ENCODE measurements around the gene PPBP. TPM values are rescaled to one million over a fixed set of nuclear protein-coding genes. Genes with fewer than 3 reads are reported as not detected.
"Not testable (repeated sequence)": the region's sequence is repeated elsewhere in the genome, so short reads cannot be mapped to it uniquely, and the experiment has no call there.

The PPBP gene
- polyA plus RNA-seq, 1 donor: 1.8 TPM

DNA sequence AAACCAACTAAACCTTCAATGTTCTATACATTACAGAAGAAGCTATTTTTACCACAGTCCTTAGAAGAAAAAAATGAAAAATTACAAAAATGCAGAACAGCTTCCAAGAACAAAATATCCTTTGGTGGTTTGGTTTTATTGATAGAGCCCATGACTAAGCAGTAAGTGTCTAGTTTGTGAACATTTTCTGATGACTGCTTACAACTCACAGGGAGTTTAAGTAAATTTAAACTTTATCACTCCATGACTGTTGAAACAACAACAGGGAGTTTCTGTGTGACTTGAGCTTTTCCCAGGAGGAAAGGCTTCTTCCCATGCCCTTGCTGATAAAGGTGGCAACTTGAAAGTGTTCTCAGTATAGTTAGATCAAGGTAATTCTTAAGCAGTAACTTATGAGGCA is 9.1 kb downstream of the PPBP start:
- Histone ChIP-seq H3K36me3 (ENCODE audit: control insufficient read depth, insufficient read depth, low read length) (no peaks in the 10 kb centered on the region), H3K27ac (ENCODE audit: low read length) (no peak overlapping the region), H3K4me3 (ENCODE audit: low read length) (no peak overlapping the region), H3K4me1 (ENCODE audit: control insufficient read depth, insufficient read depth, low read length) (no peaks in the 10 kb centered on the region), H3K27me3 (ENCODE audit: control insufficient read depth, insufficient read depth, low read length) (no peaks in the 10 kb centered on the region), H3K9me3 (ENCODE audit: control insufficient read depth, low read depth, low read length) (peaks cover 2% of the 10 kb centered on the region)
- peak in 1 of 2 donors; percentile 21 for DNase-seq

GRCh38 chr4:73976716-73977115 is 11.3 kb downstream of the PPBP start:
- no peaks in the 10 kb centered on the region for H3K4me1 ChIP-seq (ENCODE audit: control insufficient read depth, insufficient read depth, low read length)
- H3K27me3 ChIP-seq (ENCODE audit: control insufficient read depth, insufficient read depth, low read length): no peaks in the 10 kb centered on the region
- no CpG with 5 or more reads among the region's 4 CpGs for WGBS (ENCODE audit: insufficient coverage, low lambda C conversion rate)
- H3K27ac ChIP-seq (ENCODE audit: low read length): no peak overlapping the region
- no peak overlapping the region for H3K4me3 ChIP-seq (ENCODE audit: low read length)
- DNase-seq: no peak
- no peaks in the 10 kb centered on the region for H3K36me3 ChIP-seq (ENCODE audit: control insufficient read depth, insufficient read depth, low read length)
- peaks cover 2% of the 10 kb centered on the region for H3K9me3 ChIP-seq (ENCODE audit: control insufficient read depth, low read depth, low read length)

- no peak overlapping the region for H3K27ac ChIP-seq (ENCODE audit: low read length)
- H3K4me1 ChIP-seq (ENCODE audit: control insufficient read depth, insufficient read depth, low read length): no peaks in the 10 kb centered on the region
- WGBS (ENCODE audit: insufficient coverage, low lambda C conversion rate): no CpG with 5 or more reads among the region's 2 CpGs
- DNase-seq: no peak
- no peaks in the 10 kb centered on the region for H3K27me3 ChIP-seq (ENCODE audit: control insufficient read depth, insufficient read depth, low read length)
- H3K36me3 ChIP-seq (ENCODE audit: control insufficient read depth, insufficient read depth, low read length): no peaks in the 10 kb centered on the region
- no peak overlapping the region for H3K4me3 ChIP-seq (ENCODE audit: low read length)
- H3K9me3 ChIP-seq (ENCODE audit: control insufficient read depth, low read depth, low read length): peaks cover 2% of the 10 kb centered on the region
These were observed 11.8 kb downstream of the PPBP start for GRCh38 chr4:73976217-73976616.

GRCh38 chr4:73974352-73974751 is 13.6 kb downstream of the PPBP start:
- Histone ChIP-seq H3K4me3 (ENCODE audit: low read length) (no peak overlapping the region), H3K27ac (ENCODE audit: low read length) (no peak overlapping the region), H3K27me3 (ENCODE audit: control insufficient read depth, insufficient read depth, low read length) (no peaks in the 10 kb centered on the region), H3K9me3 (ENCODE audit: control insufficient read depth, low read depth, low read length) (peaks cover 2% of the 10 kb centered on the region), H3K4me1 (ENCODE audit: control insufficient read depth, insufficient read depth, low read length) (no peaks in the 10 kb centered on the region), H3K36me3 (ENCODE audit: control insufficient read depth, insufficient read depth, low read length) (no peaks in the 10 kb centered on the region)
- DNase-seq: no peak

DNA sequence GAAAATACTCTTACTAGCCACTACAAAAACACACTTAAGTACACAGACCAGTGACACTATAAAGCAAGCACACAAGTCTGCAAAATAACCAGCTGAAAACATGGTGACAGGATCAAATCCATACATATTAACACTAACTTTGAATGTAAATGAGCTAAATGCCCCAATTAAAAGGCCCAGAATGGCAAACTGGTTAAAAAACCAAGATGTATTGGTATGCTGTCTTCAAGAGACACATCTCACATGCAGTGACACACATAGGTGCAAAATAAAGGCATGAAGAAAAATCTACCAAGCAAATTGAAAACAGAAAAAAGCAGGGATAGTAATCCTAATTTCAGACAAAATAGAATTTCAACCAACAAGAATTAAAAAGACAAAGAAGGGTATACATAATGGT is 17.0 kb downstream of the PPBP start:
- Histone ChIP-seq H3K4me3 (ENCODE audit: low read length) (no peak overlapping the region), H3K9me3 (ENCODE audit: control insufficient read depth, low read depth, low read length) (peaks cover 2% of the 10 kb centered on the region), H3K27ac (ENCODE audit: low read length) (no peak overlapping the region), H3K36me3 (ENCODE audit: control insufficient read depth, insufficient read depth, low read length) (no peaks in the 10 kb centered on the region), H3K27me3 (ENCODE audit: control insufficient read depth, insufficient read depth, low read length) (no peaks in the 10 kb centered on the region), H3K4me1 (ENCODE audit: control insufficient read depth, insufficient read depth, low read length) (no peaks in the 10 kb centered on the region)
- DNase-seq: no peak

DNA sequence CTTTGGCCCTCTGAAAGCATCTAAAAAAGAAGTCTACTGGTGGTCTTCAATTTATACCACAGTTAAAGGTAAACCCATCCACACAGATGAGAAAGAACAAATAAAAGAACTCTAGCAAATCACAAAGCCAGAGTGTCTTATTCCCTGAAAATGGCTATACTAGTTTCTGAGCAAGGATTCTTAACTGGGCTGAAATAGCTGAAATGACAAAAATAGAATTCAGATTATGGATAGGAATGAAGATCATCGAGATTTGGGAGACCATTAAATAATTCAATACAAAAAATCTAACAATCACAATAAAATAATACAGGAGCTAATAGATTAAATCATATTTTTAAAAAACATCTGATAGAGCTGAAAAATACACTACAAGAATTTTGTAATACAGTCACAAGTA is 18.0 kb downstream of the PPBP start:
- no peak for DNase-seq
- Histone ChIP-seq H3K36me3 (ENCODE audit: control insufficient read depth, insufficient read depth, low read length) (no peaks in the 10 kb centered on the region), H3K4me1 (ENCODE audit: control insufficient read depth, insufficient read depth, low read length) (no peaks in the 10 kb centered on the region), H3K27ac (ENCODE audit: low read length) (no peak overlapping the region), H3K9me3 (ENCODE audit: control insufficient read depth, low read depth, low read length) (peaks cover 2% of the 10 kb centered on the region), H3K4me3 (ENCODE audit: low read length) (no peak overlapping the region), H3K27me3 (ENCODE audit: control insufficient read depth, insufficient read depth, low read length) (no peaks in the 10 kb centered on the region)
- 78% methylated on average over 1 of the region's 1 CpG for WGBS (ENCODE audit: insufficient coverage, low lambda C conversion rate)

DNA sequence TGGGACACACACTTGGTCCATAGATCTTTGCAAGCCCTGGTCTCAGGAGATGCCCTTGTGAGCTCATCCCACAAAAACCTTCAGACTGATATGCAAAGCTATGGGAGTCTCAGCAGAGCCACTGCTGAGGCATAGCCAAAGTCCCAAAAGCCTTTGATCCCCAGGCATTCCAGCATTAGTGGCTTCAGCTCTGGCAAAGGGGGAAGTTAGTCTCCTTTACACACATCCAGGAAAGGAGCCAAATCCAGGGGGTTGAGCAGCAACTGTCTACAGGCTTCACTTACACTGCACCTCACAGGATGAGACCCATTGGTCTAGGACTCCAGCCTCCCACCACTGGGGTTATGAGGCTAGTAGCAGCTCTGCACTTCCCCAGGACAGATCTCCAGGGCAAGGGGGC is 20.1 kb downstream of the PPBP start:
- DNase-seq: no peak
- no peaks in the 10 kb centered on the region for H3K36me3 ChIP-seq (ENCODE audit: control insufficient read depth, insufficient read depth, low read length)

GRCh38 chr4:73964862-73965611 is 23.0 kb downstream of the PPBP start:
- DNase-seq: no peak
- 35% methylated on average over 2 of the region's 7 CpGs for WGBS (ENCODE audit: insufficient coverage, low lambda C conversion rate)
- H3K4me3 ChIP-seq (ENCODE audit: low read length): no peak overlapping the region
- H3K36me3 ChIP-seq (ENCODE audit: control insufficient read depth, insufficient read depth, low read length): no peaks in the 10 kb centered on the region
- no peaks in the 10 kb centered on the region for H3K27me3 ChIP-seq (ENCODE audit: control insufficient read depth, insufficient read depth, low read length)
- H3K4me1 ChIP-seq (ENCODE audit: control insufficient read depth, insufficient read depth, low read length): no peaks in the 10 kb centered on the region
- H3K27ac ChIP-seq (ENCODE audit: low read length): no peak overlapping the region
- no peaks in the 10 kb centered on the region for H3K9me3 ChIP-seq (ENCODE audit: control insufficient read depth, low read depth, low read length)

More for the DNA sequence above, 20.1 kb downstream of the PPBP start:
- H3K9me3 ChIP-seq (ENCODE audit: control insufficient read depth, low read depth, low read length): no peaks in the 10 kb centered on the region
- H3K27me3 ChIP-seq (ENCODE audit: control insufficient read depth, insufficient read depth, low read length): no peaks in the 10 kb centered on the region
- H3K27ac ChIP-seq (ENCODE audit: low read length): no peak overlapping the region
- H3K4me1 ChIP-seq (ENCODE audit: control insufficient read depth, insufficient read depth, low read length): no peaks in the 10 kb centered on the region
- H3K4me3 ChIP-seq (ENCODE audit: low read length): no peak overlapping the region

DNA sequence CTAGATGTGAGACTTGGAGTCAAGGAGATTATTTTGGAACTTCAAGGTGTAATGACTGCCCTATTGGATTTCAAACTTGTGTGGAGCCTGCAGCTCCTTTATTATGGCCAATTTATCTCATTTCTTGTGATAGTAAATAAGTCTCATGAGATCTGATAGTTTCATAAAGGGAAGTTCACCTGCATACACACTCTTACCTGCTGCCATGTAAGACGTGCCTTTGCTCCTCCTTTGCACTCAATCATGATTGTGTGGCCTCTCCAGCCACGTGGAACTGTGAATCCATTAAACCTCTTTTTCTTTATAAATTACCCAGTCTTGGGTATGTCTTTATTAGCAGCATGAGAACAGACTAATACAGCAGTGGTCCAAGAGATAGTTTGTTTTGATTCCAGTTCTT is 25.3 kb downstream of the PPBP start:
- Histone ChIP-seq H3K9me3 (ENCODE audit: control insufficient read depth, low read depth, low read length) (no peaks in the 10 kb centered on the region), H3K27ac (ENCODE audit: low read length) (no peak overlapping the region), H3K4me1 (ENCODE audit: control insufficient read depth, insufficient read depth, low read length) (no peaks in the 10 kb centered on the region), H3K27me3 (ENCODE audit: control insufficient read depth, insufficient read depth, low read length) (no peaks in the 10 kb centered on the region), H3K4me3 (ENCODE audit: low read length) (no peak overlapping the region), H3K36me3 (ENCODE audit: control insufficient read depth, insufficient read depth, low read length) (no peaks in the 10 kb centered on the region)
- WGBS (ENCODE audit: insufficient coverage, low lambda C conversion rate): 40% methylated on average over 1 of the region's 2 CpGs
- no peak for DNase-seq

DNA sequence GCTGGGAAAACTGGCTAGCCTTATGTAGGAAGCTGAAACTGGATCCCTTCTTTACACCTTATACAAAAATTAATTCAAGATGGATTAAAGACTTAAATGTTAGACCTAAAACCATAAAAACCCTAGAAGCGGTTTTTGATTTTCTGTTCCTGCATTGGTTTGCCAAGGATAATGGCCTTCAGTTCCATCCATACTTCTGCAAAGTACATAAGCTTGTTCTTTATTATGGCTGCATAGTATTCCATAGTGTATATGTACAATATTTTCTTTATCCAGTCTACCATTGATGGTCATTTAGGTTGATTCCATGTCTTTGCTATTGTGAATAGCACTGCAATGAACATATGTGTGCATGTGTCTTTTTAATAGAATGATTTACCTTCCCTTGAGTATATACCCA is 28.9 kb downstream of the PPBP start:
- WGBS (ENCODE audit: insufficient coverage, low lambda C conversion rate): no CpG with 5 or more reads among the region's 1 CpG
- H3K36me3 ChIP-seq (ENCODE audit: control insufficient read depth, insufficient read depth, low read length); H3K9me3 ChIP-seq (ENCODE audit: control insufficient read depth, low read depth, low read length); DNase-seq; H3K4me3 ChIP-seq (ENCODE audit: low read length); H3K4me1 ChIP-seq (ENCODE audit: control insufficient read depth, insufficient read depth, low read length); H3K27ac ChIP-seq (ENCODE audit: low read length); H3K27me3 ChIP-seq (ENCODE audit: control insufficient read depth, insufficient read depth, low read length): not testable (repeated sequence)

DNA sequence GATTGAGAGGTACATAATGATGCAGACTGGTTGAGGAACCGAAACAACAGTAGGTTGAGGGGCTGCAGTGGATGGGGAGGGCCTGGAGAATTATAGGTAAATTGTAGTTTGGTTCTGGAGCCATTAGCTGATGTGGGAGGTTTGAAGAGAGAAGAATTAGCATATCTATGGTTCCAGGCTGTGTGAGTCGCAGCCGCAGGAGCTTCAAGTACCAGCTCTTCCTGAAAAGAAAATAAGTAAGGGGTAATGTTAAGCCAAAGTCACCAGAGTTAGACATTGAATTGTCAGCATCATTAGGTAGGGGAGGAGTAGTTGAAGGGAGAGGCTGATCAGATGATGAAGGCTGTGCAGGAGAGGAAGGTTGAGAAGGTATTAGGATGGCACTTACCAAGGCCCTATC is 35.6 kb downstream of the PPBP start:
- Histone ChIP-seq H3K4me3 (ENCODE audit: low read length) (no peak overlapping the region), H3K27ac (ENCODE audit: low read length) (no peak overlapping the region), H3K27me3 (ENCODE audit: control insufficient read depth, insufficient read depth, low read length) (no peaks in the 10 kb centered on the region), H3K36me3 (ENCODE audit: control insufficient read depth, insufficient read depth, low read length) (no peaks in the 10 kb centered on the region), H3K9me3 (ENCODE audit: control insufficient read depth, low read depth, low read length) (no peaks in the 10 kb centered on the region), H3K4me1 (ENCODE audit: control insufficient read depth, insufficient read depth, low read length) (no peaks in the 10 kb centered on the region)
- no peak for DNase-seq
- 80% methylated on average over 1 of the region's 3 CpGs for WGBS (ENCODE audit: insufficient coverage, low lambda C conversion rate)

Measured in large intestine (tissue), 3 donors.